Measurements from ENCODE around the gene USF3.

DNA sequence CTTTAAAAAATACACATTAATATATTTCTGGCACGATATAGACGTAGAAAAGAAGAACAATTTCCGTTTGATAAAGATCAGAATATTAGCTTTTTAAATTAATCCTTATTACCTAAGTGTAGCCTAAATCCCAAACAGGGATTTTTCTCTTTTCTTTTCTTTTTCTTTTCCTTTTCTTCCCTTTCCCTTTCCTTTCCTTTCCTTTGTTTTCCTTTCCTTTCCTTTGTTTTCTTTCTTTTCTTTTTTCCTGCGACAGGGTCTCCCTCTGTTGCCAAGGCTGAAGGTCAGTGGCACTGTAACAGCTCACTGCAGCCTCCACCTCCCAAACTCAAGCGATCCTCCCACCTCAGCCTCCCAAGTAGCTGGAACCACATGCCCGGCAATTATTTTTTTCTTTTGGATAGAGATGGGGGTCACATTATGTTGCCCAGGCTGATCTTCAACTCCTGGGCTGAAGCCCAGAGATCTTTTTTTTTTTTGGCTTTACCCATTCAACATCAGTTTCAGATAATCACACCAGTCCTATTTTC, 1.8 kb upstream of the USF3 start:
- TF ChIP-seq POLR2A (IDR thresholded peaks at IDR 0.05) = no peak
- TF ChIP-seq, protein P1, sequence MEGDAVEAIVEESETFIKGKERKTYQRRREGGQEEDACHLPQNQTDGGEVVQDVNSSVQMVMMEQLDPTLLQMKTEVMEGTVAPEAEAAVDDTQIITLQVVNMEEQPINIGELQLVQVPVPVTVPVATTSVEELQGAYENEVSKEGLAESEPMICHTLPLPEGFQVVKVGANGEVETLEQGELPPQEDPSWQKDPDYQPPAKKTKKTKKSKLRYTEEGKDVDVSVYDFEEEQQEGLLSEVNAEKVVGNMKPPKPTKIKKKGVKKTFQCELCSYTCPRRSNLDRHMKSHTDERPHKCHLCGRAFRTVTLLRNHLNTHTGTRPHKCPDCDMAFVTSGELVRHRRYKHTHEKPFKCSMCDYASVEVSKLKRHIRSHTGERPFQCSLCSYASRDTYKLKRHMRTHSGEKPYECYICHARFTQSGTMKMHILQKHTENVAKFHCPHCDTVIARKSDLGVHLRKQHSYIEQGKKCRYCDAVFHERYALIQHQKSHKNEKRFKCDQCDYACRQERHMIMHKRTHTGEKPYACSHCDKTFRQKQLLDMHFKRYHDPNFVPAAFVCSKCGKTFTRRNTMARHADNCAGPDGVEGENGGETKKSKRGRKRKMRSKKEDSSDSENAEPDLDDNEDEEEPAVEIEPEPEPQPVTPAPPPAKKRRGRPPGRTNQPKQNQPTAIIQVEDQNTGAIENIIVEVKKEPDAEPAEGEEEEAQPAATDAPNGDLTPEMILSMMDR (IDR thresholded peaks at IDR 0.05) = no peak

All from uterus (tissue), 2 donors.